Activated naive CD4-positive, alpha-beta T cell treated with Interleukin-2 at 50 U/mL for 16 hours (primary cell): ENCODE results near the gene CHD6.

Experiments used
- DNase-seq: peaks from one replicate; pipeline ENCODE4 v3.0.0-alpha.2; 2020

The CHD6 gene

DNA sequence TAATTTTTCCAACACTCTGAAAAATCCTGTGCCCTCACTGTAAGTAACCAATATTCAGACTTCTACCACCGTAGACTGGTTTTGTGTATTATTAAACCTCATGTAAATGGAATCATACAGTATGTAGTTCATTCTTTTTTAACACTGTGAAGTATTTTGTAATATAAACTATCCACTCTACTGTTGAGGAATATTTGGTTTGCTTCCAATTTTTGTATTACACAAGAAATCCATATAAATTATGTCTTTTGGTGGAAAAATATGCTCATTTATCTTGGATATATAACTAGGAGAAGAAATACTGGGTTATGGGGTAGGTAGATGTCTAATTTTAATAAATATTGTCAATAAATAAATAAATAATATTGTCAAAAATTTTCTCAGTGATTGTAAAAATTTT, 116.8 kb downstream of the CHD6 start:
- no peak for DNase-seq

DNA sequence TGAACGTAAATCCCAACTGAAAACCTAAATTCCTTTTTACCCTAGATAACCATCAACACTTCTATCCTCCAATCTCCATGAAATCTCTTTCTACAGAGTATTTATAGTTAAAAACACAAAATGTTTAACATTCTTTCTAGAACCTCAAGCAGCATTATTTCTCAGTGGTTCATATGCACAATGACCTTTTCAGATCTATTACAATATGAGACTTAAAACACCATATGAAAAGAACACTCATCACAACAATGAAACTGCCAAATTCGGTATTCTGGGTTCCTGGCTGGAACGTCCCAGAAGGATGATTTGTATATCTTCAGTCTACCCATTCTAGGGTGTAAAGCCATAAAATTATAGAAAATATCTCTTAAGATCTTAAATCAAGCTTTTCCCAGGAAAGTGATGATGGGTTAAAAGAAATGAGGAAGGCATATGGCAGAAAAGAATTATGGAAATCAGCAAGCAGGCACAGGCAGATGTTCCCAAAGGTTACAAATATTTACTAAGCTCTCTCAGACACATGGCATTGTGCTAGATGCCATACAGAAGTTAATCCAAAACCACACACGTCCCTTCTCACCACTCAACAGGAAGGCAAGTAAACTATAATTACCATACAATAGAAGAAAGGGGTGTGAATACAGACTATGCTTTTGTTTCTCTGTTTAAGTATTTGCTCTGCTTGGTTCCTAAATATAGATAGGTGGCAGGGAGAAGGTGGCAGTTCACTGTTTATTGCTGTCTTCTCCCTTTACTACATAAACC, 118.0 kb downstream of the CHD6 start:
- no peak for DNase-seq

DNA sequence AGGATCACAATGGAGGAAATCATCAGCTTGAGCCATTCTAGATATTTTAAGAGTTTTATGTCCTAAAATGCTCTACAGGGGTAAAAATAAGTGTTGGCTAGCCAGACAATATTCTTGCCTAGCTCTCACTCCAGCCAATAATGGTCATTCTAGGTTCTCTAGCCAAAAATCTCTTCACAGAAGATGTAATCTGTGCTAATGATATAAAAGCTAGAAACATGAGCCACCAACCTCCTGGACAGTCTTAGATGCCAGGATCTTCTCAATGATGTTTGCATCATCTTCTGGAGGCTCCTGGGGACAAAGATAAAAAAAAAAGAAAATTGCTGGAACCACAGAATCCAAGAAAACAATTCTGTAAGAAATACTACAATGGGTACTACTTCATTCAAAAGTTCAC, 119.1 kb downstream of the CHD6 start:
- no peak for DNase-seq

DNA sequence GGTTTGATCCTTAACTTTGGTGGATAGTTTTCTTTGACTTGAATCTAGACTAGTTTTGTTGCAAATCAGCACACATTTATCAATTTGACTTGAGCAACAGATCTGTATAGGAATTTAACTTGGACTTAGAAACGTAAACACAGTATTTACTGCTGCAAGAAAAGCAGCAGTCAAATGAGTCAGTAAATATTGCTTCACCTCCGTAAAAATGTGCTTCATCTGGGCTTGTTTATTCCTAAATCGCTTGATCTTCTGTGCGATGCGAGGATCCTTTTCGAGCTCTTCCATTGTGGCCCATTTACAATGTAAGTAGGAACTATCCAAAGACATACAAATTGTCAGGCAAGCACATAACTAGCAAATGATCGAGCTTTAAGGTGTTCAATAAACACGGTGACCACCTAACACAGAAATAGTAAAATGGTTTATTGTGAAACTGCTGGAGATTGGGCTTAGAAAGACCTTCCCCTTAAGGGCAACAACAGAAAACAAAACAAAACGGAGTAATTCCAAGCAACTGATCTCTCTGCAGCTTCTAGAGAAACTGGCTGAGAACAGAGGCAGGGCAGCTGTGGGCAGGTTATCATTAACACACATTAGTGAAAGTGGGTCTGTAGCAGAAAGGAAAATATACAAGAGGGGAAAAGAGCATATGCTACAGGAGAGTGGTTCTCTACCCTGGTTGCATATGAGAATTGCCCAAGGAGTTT, 120.8 kb downstream of the CHD6 start:
- DNase-seq, result no peak

DNA sequence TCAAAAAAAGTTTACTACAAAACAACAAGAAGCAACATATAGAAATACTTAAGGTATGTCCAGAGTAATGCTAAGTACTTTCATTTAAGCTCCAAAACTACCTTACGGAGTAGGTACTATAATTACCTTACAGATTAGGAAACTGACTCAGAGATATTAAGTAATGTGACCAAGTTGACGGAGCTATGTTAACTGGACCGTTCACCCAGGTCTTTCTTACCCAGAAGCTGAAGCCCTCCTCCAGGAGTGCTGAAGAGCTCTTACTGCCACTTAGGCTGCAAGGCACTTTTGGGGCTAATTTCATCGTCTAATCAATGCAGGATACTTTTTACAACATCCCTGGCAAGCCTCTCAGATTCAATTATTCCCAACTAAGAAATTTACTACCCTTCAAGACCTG, 123.7 kb downstream of the CHD6 start:
- no peak for DNase-seq

DNA sequence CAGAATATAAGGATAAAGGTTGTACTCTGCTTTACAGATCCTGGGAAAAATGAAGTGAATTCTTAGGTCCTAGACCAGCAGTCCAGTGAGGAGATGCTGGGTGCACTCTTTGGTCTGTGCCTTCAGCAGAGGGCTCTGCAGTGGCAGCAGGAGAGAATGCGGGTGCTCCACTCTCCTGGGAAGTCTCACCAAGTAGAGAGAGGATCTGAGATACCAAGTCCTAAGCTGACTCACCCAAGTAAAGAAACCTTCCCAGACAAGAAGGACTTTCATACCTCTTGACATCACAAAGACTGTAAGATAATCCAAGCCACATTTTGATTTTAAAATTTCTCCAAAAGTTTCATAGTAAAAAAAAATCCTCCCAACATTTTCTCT, 134.6 kb downstream of the CHD6 start:
- DNase-seq, result no peak

DNA sequence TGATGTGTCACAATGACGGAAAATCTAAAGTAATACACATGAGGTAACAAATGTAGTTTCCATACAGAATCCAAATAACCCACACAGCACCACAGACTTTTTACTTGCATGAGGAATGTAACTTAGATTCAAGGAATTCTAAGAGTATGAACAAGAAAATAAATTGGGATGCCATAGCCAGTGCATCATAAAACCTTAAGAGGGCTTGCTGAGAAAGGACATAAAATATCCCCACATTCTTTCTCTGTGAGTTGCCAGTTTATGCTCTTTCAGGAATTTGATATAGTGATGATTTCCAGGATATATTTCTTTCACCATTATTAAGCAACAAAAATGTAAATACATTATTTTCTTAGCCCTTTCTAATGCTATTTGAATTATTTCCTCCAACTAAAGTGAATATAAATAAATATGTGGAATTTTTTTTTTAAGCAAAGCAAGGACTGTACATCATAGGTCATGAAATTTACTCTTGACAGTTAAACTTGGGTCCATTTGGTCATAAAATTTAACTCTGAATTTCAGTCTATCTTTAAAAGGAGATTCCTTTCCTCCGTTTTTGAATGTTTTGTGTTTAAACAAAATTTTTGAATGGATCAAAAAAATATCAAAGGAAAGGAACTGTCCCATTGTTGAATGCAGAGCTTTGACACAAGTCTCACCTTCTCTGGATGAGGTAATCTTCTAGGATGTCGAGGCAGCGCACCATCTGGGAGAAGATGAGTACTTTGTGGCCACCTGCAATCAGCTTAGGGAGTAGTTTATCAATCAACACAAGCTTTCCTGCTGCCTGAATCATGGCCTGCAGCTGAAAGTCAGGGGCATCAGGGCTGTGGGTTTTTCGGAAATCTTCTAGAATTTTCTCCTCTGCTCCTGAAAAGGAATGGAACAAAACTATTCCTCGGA, 135.3 kb downstream of the CHD6 start:
- DNase-seq, result no peak

DNA sequence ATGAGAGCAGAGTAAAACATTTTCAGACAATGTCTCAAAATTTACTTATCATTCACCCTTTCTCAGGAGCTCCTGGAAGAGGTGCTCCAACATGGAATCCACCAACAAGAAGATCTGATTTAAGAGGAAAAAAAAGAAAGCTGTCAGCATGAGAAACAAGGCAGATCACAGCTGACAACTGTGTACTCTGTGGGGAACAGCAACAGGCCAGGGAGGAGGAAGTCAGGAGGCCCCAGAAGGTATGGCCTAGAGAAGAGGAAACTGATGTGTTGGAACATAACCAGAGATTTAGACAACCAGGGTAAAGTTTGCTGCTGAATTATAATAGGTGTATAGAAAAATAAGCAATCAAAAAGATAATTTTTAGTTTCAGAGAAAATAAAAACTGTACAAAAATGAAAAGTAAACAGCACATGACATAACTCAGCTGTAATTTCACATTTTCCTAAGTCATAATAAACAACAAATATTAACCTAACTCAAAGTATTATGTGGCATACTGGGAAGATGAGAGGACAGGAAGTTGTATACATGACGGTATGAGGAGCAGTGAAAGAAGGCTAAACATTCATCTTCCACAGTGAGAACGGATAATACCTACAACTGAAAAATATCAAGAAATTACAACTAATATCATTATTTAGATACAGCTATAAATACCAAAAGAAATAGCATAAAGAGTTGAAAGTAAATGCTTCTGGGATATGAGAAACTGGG, 138.0 kb downstream of the CHD6 start:
- no peak for DNase-seq

DNA sequence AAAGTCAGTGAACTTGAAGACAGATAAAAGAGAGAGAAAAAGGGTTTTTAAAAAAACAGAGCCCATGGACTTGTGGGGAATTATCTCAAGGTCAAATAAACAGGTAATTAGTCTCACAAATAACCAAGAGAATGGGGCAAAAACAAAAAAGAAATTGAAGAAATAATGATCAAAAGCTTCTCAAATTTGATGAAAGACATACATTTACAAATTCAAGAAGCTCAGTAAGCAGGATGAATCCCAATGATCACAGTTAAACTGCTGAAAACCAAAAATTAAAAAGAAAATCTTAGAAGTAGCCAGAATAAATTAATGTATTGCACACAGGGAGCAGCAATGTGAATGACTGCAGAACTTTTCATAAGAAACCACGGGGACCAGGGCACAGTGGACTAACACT, 139.1 kb downstream of the CHD6 start:
- DNase-seq, result no peak

DNA sequence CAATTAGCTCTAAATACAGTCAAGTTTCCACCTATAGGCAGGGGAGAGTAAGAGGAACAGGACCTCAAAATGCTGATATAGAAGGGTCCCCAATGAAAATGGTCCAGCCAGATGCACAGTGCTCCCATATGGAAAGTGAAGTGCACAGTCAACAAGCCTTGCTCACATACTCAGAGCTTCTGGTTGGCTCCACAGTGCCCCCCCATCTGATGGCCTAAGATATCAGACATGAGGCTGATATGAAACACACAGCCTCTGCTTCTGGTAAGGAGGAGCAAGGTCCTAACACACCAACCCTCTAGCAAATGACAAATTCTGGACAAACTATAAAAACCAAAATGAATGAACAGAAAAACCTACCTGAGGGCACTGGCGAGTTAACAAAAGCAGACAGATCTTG, 140.2 kb downstream of the CHD6 start:
- DNase-seq, result no peak

DNA sequence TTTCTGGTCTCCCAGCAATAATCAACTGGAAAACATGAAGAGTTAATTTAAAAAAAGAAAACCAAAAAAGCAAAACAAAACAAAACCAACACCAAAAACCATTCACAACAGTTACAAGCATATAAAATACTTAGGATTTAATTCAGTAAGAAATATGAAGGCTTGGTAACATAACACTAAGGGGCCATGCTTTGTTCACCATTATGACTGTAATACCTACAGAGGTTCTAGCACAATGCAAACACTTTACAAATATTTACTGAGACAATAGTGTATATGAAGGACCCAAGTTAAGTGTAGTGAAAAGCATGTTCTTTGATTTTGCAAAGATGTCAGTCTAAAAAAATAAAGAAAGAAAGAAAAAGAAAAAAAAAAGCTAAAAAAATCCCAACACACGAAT, 141.7 kb downstream of the CHD6 start:
- DNase-seq, result no peak

DNA sequence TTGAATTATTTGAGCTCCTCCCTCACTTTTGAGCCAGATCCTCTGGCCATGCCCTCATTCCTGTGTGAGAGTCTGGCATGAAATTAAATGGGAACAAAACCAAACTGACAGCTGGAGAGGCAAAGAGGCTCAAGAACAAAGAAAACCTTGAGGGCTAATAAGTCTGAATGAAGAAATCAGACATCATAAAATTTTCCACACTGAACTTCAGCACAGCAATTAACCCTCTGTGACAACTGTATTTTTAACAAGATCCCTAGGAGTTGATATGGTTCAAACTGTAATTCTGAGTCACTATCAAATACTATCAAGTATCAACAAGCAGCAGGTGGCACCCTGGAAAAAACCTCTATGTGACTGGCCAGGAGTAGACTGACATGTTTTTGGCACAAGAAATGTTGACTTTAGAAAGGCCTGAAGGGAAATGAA, 142.2 kb downstream of the CHD6 start:
- no peak for DNase-seq

DNA sequence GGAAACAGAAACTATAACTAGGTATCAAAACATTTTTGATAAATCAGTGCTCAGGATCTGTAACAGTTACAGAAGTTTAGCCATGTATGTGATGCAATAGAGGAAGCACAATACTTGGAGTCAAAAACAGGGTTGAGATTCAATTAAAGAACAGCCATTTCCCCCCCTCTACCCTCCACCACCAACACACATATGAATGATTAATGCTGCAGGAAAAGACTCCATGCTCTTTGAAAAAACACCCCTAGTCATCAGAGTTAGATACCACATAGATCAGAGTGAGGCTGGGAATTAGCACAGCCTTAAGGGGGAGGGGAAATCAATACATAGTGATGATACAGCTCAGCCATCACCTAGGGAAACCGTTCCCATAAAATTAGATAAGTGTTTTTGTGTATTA, 142.7 kb downstream of the CHD6 start:
- no peak for DNase-seq

DNA sequence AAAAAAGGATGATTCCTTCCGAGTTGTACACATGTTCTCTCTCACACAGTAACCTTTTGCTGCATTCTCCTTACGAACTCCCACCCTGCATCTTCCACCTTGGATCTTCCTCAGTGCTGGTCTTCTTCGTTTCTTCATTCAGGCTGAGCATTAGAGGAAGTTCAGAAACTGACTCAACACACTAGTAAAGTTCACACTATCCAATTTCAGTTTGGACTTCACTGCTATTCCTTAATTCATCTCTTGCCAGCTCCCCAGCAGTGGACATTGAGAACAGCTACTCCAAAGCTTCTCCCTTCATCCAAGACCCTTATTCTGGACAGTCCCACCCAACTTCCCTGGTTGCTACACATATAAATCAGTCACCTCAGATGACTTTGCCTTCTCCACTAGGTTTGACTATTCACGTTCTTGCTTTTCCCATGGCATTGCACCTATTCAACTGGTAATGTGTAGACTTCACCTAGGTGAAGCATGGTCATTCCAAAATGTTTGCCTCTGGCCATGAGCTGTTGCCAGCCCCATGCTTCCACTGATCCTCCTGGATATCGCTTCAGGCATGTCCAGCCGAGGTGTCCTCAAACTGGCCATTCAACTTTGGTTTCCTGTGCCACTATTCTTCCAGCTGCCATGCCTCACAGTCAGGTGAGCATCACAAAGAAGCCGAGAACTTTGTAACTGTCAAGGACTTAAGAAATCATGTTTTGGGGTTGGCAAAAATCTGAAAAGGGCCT, 147.6 kb downstream of the CHD6 start:
- DNase-seq, result no peak

DNA sequence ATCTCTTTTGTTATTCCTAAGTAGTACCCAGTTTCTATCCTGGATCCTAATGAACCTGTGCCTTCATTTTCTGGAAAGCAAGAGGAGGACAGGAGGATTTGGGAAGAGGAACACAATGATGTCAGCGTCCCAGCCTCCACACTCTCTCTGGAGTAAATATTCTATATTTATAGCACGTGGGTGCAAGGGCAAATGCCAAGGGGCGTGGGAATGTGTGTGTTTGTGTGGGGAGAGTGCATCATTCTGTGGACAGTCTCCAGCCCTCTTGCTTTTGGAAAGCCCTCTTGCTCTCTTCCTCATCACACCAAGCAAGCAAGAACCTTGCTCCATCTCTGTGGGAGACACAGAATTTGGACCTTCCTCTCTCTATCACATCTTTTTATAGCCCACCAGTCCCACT, 148.3 kb downstream of the CHD6 start:
- no peak for DNase-seq

DNA sequence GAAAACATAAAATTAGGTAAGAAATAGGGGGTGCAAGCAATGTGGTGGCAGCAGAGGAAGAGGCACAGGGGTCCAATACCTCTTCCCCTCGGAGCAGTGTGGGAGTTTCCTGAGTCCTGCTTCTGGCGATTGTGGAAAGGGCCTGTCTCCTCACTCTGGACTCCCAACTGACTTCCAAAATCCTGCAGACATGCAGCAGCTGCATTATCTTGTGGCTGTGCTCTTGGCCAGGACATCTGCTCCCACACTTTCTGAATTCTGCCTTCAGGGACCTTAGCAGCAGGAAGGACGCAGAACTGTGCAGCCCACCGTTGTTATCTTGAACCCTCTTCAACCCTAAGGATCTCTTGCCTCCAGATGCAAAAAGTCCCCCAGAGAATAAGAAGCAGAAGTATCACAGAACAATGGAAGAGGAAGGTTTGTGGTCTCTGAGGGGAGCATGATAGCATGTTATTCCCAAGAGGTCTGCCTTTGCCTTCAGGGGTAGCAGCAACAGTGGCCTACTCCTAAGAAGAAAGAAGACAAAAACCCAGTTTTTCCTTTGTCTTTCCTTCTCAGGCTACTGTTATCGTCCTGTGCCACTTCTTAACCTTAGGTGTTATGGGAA, 149.1 kb downstream of the CHD6 start:
- no peak for DNase-seq

DNA sequence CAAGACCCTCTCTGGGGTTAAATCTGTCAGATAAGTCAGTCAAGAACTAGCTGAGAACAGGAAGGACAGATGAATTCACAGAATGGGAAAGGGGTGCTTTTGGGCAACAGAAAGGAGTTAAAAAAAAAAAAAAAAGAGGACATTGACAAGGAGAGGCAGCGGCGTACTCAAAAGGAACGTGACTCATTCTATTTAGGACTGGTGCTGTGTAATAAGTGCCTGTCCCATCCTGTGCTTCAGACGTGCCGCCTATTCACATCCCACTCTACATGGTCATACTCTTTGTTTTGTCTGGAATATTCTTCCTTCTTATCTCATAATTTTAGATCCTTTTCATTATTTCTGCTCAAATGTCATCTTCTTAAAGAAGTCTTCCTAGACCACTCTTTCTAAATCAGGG, 150.5 kb downstream of the CHD6 start:
- DNase-seq, result no peak

DNA sequence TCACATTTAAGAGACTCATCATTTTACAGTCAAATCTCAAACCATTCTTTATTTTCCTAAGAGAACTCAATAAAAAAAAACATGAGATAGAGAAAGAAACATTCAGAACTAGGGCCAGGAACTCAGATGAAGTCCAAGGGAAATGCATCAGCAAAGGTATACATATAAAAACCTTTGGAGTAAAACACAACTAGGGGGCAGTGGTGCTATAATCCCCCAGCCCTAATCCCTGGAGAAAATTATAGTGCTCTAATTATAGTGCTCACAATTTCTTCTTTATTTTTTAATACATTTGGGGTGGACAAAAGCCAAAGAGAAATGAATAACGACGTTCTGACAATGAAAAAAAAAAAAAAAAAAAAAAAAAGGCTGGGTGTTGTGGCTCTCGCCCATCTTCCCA, 151.0 kb downstream of the CHD6 start:
- DNase-seq, result no peak

DNA sequence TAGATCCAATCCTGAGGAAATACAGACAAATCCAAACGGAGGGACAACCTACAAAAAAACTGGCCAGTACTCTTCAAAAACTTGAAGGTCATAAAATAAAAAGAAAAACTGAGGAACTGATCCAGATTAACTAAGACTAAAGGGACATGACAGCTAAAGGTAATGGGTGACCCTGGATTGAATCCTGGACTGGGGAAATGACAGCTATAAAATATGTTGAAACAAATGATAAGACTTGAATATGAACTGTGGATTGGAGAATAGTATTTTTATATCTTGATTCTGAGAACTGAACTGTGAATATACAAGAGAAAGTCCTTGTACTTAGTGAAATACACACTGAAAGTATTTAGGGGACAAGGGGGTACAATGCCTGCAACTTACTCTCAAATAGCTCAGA, 154.6 kb downstream of the CHD6 start:
- no peak for DNase-seq

DNA sequence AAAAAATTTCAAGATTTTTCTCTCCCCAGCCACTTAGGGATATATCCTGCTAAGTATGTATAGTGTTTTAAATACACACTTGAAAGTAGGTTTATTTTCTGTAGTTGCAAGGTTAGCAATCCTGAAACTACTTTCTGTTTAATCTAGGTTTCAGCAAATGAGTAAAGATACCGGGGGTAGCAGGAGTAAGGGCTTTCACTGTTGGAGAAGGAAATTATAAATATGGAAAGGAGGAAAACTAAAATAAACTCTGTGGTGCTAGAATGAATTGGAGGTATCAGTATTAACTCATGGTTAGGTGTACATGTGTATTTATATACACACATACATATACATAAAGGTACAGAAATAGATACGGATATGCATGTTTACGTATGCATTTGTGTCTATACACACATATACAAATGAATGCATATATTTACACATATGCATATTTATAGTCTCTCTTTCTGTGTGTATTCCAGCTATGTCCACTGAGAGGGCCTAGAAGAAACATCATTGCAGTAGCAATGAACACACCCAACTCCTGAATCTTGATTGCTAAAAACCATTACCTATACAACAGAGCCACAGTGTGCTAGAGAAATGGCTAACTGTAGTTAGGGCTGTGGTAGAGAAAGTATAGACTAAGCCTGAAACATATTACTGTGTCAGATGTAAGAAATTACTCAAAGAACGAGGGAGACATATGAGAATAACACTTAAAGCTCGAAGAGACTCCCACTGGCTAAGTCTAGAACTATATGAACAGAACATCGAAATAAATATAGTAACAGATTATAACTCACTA, 155.6 kb downstream of the CHD6 start:
- no peak for DNase-seq

DNA sequence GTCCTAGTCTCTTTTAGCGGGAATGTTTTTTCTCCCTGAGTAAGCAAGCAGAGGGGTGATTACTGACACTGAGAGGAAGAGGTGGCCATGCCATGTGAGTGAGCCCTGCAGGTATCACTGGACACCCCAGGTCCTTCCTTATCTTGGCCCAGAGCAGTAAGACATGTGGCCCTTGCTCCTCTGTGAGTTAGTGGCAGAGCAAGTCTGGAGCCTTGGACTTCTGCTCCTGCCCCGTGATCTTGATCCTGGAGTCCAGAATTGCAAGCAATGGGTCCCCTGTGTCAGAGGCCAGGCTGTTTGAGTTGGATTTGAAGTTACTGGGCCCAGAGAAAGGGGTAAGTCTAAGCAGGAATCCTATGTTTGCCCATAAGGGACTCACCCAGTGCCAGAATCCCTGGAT, 159.4 kb downstream of the CHD6 start:
- DNase-seq, result no peak
